Measurements from ENCODE around the gene MB. TPM values are rescaled to one million over a fixed set of nuclear protein-coding genes. Genes with fewer than 3 reads are reported as not detected.
A peak's percentile ranks its signal among the peaks of the same experiment; 100 is the strongest.

The MB gene
- total and polyA plus RNA-seq, 9 of the 15 experiments (the other 6 are each of a cell fraction or from before 2014, with no cell fraction given), result not detected

DNA sequence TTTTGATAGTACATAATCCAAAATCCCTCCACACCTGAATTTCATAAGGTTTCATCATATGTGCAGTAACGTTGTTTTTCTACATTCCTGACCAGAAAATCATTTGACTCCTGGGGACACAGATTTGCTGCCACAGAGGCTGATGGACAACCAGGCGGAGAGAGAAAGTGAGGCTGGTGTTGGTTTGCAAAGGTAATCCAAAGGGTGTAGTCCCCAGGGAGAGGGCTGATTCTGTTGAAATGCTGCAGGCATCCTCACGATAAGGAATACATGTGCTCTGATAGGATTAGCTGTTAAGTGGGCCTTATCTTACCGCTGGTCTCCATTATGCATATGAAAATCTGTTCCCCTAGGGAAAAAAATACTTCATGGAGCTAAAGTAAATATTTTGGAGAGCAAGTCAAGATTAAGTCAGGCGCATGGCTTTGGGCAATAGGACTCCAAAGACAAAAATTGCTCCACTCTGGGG is 39.2 kb upstream of the MB start (continued):
- TF ChIP-seq ZNF589 (CRISPR knock-in tag; IDR thresholded peaks at IDR 0.05; ENCODE audit: low read depth), result 0 out of 2 replicates have a peak, but pooled peaks have one; percentile 44
- TF ChIP-seq TRIM24 (IDR thresholded peaks at IDR 0.05), result peak; percentile 62 to 66; a peak in 3 of 4 replicates
- peak; percentile 41 for TF ChIP-seq CXXC5 (CRISPR knock-in tag; IDR thresholded peaks at IDR 0.05)
- TF ChIP-seq, protein P1, sequence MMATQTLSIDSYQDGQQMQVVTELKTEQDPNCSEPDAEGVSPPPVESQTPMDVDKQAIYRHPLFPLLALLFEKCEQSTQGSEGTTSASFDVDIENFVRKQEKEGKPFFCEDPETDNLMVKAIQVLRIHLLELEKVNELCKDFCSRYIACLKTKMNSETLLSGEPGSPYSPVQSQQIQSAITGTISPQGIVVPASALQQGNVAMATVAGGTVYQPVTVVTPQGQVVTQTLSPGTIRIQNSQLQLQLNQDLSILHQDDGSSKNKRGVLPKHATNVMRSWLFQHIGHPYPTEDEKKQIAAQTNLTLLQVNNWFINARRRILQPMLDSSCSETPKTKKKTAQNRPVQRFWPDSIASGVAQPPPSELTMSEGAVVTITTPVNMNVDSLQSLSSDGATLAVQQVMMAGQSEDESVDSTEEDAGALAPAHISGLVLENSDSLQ (IDR thresholded peaks at IDR 0.05), result peak; percentile 39; the same call in 1 of the 2 replicates
- peak; percentile 47 for TF ChIP-seq MEIS2 (IDR thresholded peaks at IDR 0.05; ENCODE audit: partially characterized antibody)
- TF ChIP-seq CCNT2 (IDR thresholded peaks at IDR 0.05; ENCODE audit: borderline replicate concordance, extremely low read depth, insufficient read length, low read depth, low read length), result peak; percentile 64
- no peak for TF ChIP-seq SETDB1 (IDR thresholded peaks at IDR 0.05; ENCODE audit: low read length)
- TF ChIP-seq ZNF584 (CRISPR knock-in tag; IDR thresholded peaks at IDR 0.05; ENCODE audit: low read depth), result no peak
- TF ChIP-seq JUND (IDR thresholded peaks at IDR 0.05; ENCODE audit: borderline replicate concordance, low read depth, low read length), result peak; percentile 59; the same call in 1 of the 2 replicates
- no peak; the same call in 2 of the 3 replicates for TF ChIP-seq JUND (tag; IDR thresholded peaks at IDR 0.05; ENCODE audit: borderline replicate concordance, low read depth, low read length)
- TF ChIP-seq CBFA2T3 (IDR thresholded peaks at IDR 0.05), result peak; percentile 65
- peak; percentile 87 for TF ChIP-seq L3MBTL2 (IDR thresholded peaks at IDR 0.05)
- no peak for TF ChIP-seq E2F1 (CRISPR knock-in tag; IDR thresholded peaks at IDR 0.05)
- TF ChIP-seq SMAD1 (IDR thresholded peaks at IDR 0.05; ENCODE audit: low read depth, low read length, partially characterized antibody), result no peak
- TF ChIP-seq KLF6 (CRISPR knock-in tag; IDR thresholded peaks at IDR 0.05; ENCODE audit: borderline replicate concordance), result peak; percentile 67; the same call in 1 of the 2 replicates
- peak; percentile 46; the same call in 1 of the 2 replicates for TF ChIP-seq CBFA2T2 (conservative IDR thresholded peaks at IDR 0.05)
- peak; percentile 82 for TF ChIP-seq CTBP1 (IDR thresholded peaks at IDR 0.05; ENCODE audit: borderline replicate concordance)
